Kidney capillary endothelial cell (primary cell): Measurements from ENCODE around the gene CALHM5.
A peak's percentile ranks its signal among the peaks of the same experiment; 100 is the strongest.

Experiments used
- DNase-seq: peaks from one replicate; pipeline ENCODE4 v3.0.0-alpha.2; 2018; ENCODE audit warnings: low spot score

Gene CALHM5

GRCh38 chr6:116550796-116551195 lies 39.4 kb downstream of the CALHM5 start:
- DNase-seq, result no peak

- DNase-seq, result no peak
Observed at GRCh38 chr6:116553451-116553850, 42.0 kb downstream of the CALHM5 start, which contains the start of gene CALHM4. Gene CALHM4 (plus strand): TSS chr6:116553751. CDS start chr6:116553794, 43 bp downstream.

GRCh38 chr6:116556065-116556464 lies 44.6 kb downstream of the CALHM5 start:
- peak; percentile 79 for DNase-seq

- DNase-seq, result no peak
Observed at GRCh38 chr6:116556814-116557415, 45.5 kb downstream of the CALHM5 start.

- peak; percentile 84 for DNase-seq
Observed at GRCh38 chr6:116557893-116558292, 46.5 kb downstream of the CALHM5 start.

- no peak for DNase-seq
Observed at GRCh38 chr6:116560130-116560529, 48.7 kb downstream of the CALHM5 start.

GRCh38 chr6:116561377-116562018 lies 50.1 kb downstream of the CALHM5 start:
- peak; percentile 68 for DNase-seq

GRCh38 chr6:116562019-116562403 lies 50.6 kb downstream of the CALHM5 start:
- DNase-seq, result no peak

- no peak for DNase-seq
Observed at GRCh38 chr6:116562614-116563013, 51.2 kb downstream of the CALHM5 start.

GRCh38 chr6:116563830-116564229 lies 52.4 kb downstream of the CALHM5 start:
- no peak for DNase-seq

GRCh38 chr6:116564311-116564710 lies 52.9 kb downstream of the CALHM5 start:
- no peak for DNase-seq

- DNase-seq, result no peak
Observed at GRCh38 chr6:116564921-116565872, 53.8 kb downstream of the CALHM5 start.

GRCh38 chr6:116568111-116568510 lies 56.7 kb downstream of the CALHM5 start:
- DNase-seq, result no peak

GRCh38 chr6:116568821-116569755 lies 57.6 kb downstream of the CALHM5 start:
- DNase-seq, result peak; percentile 65

- DNase-seq, result peak; percentile 99
Observed at GRCh38 chr6:116570856-116571682, 59.6 kb downstream of the CALHM5 start, which contains the start of gene RWDD1. Gene RWDD1 (plus strand): TSS chr6:116571504. CDS start chr6:116571583, 79 bp downstream.

GRCh38 chr6:116571683-116572000 lies 60.2 kb downstream of the CALHM5 start:
- DNase-seq, result no peak

GRCh38 chr6:116572162-116572561 lies 60.7 kb downstream of the CALHM5 start:
- no peak for DNase-seq
